ENCODE results near the gene RAD51B.

DNA sequence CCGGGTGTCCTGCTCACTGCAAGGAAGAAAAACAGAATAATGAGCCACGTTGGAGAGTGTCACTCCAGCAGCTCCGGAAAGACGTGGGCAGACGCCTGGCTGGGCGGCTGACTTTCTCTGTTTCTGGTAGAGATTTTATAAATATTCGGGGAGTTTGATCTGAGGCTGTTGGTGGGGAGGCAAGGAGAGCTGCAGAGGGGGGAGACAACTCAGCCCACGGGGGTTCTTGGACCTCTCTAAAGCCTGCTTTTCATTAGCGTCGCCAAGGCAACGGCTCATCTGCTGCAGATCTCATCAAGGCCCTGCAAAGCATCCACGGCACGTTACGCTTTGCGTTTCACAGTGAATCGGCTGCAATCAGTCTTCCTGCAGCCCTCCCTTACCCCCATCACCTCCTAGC, 766.1 kb downstream of the RAD51B start:
- TF ChIP-seq ZNF274 (IDR thresholded peaks at IDR 0.05; ENCODE audit: low read depth, low read length): no peak
- no peak for TF ChIP-seq YY1 (IDR thresholded peaks at IDR 0.05; ENCODE audit: insufficient read depth, insufficient read length)
